ENCODE data around the gene TBC1D17. TPM values are rescaled to one million over a fixed set of nuclear protein-coding genes. Genes with fewer than 3 reads are reported as not detected.

Gene TBC1D17
- total RNA-seq, 1 donor from 2014 or later, result 47.7 TPM

DNA sequence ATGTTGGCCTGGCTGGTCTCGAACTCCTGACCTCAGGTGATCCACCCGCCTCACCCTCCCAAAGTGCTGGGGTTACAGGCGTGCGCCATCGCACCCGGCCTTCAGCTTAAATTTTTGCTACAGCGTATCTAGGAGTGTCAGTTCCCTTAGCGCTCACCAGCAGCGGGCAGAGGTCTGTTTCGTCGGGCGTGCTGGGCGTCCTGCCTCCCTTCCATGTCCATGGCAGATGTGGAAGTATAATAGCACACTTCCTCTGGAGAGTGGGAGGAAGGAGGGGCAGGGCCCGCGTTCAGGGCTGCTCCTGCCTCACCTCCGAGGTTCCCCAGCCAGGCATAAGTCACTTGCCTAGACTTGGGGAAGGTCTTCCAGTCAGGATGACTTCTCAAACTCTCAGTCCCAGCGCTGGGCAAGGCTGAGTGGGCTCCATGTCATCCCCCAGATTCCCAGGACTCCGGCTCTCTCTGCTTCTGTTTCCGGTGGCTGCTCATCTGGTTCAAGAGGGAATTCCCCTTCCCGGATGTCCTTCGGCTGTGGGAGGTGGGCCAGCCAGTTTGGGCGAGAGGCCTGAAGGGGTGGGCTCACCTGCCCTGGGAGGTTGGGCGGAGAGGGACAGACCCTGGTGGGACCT lies 9.6 kb downstream of the TBC1D17 start:
- no peak for ATAC-seq
- DNase-seq, result no peak
- intact Hi-C loops (cut with micrococcal nuclease), result no loop called here

DNA sequence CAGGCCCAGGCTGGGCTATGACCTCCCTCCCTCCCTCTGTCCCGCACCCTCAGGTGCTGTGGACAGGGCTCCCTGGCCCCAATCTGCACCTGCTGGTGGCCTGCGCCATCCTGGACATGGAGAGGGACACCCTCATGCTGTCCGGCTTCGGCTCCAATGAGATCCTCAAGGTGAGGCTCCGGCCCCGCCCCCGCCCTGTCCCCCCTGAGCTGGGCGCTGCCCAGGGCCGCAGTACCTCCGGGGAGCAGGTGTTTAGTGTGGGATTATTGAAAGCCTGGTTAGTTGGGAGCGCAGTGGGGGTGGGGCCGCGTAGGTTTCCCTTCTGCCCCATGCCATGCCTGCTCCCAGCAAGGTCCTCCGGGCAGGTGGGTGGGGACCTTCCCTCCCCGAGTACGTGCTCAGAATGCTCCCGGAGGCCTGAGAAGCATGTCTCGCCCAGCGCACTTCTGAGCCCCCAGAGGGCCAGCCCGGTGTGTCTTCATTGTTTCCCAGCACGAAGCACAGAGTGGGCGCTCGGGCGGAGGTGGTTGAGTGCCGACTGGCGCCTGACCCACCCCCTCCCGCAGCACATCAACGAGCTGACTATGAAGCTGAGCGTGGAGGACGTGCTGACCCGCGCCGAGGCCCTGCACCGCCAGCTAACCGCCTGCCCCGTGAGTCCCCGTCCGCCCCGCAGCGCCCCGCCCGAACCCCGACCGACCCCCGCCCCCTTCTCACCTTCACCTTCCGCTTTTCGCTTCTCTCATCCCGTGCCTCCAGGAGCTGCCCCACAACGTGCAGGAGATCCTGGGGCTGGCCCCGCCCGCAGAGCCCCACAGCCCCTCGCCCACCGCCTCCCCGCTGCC lies 10.4 kb downstream of the TBC1D17 start:
- ATAC-seq (no peak), DNase-seq (no peak)
- intact Hi-C loops (cut with micrococcal nuclease), result no loop called here

DNA sequence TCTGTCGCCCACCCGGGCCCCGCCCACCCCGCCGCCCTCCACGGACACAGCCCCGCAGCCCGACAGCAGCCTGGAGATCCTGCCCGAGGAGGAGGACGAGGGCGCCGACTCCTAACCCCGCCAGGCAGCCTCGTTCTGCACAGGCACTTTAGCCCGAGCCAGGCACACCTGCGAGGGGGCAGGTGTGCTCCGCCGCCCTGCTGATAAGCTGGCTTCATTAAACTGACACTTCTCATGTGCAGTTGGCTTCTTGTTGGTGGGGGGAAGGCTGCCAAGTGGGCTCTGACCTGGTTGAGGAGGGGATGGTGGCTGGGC lies 11.0 kb downstream of the TBC1D17 start:
- DNase-seq (no peak), ATAC-seq (no peak)
- intact Hi-C loops (cut with micrococcal nuclease), result no loop called here

DNA sequence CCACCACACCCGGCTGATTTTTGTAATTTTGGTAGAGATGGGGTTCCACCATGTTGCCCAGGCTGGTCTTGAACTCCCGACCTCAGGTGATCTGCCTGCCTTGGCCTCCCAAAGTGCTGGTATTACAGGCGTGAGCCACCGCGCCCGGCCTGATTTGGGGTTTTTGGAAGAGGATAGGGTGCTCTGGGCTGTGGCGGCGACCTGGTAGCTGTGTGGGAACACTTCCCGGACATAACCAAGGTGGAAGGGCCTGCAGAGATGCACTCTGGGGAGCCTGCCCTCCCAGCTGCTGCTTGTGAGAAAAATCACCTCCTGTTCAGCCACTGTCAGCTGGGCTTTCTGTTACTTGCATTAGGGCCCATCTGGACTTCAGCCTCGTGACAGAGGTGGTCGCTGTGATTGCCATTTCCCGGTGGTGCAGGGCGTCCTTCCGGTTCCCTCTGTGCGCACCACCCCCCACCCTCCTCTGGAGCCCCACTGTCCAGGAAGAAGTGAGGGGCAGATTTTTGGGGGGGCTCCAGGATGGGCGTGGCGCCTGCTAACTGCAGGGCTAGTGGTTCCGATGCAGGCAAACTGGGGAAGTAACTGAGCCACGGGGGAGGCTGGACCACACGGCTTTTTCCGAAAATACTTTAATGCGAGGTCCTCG lies 11.7 kb downstream of the TBC1D17 start:
- DNase-seq (no peak), ATAC-seq (no peak)
- intact Hi-C loops (cut with micrococcal nuclease), result no loop called here

DNA sequence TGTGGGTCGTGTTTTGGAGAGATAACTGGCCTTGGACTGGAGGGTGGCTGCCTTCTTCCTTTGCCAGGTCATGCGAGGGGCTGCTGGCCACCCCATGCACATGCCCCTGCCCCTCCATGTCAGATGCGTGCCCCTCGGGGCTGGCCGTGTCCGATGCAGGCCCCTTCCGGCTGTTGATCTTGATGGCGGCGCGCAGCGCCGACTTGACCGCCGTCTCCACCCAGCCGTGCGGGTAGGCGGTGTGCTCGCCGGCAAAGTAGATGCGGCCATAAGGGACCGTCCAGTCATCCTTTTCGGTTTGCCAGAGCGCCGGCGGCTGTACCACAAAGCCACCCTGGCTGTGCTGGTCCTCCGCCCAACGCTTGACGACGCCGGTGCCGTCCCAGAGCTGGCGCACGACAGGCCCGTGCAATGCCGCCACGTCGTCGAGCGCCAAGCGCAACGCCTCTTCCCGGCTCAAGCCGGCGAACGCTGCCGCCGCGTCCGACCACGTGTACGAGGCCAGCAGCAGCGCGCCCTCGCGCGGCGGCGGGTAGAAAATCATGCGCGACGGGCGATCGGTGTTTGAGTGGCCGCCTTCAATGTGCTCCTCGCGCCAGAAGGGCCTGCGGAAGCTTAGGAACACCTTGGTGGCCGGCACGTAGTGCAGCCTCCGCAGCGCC lies 12.3 kb downstream of the TBC1D17 start:
- intact Hi-C loops (cut with micrococcal nuclease), result no loop called here
- DNase-seq (peak; percentile 83), ATAC-seq (peak; percentile 74)

DNA sequence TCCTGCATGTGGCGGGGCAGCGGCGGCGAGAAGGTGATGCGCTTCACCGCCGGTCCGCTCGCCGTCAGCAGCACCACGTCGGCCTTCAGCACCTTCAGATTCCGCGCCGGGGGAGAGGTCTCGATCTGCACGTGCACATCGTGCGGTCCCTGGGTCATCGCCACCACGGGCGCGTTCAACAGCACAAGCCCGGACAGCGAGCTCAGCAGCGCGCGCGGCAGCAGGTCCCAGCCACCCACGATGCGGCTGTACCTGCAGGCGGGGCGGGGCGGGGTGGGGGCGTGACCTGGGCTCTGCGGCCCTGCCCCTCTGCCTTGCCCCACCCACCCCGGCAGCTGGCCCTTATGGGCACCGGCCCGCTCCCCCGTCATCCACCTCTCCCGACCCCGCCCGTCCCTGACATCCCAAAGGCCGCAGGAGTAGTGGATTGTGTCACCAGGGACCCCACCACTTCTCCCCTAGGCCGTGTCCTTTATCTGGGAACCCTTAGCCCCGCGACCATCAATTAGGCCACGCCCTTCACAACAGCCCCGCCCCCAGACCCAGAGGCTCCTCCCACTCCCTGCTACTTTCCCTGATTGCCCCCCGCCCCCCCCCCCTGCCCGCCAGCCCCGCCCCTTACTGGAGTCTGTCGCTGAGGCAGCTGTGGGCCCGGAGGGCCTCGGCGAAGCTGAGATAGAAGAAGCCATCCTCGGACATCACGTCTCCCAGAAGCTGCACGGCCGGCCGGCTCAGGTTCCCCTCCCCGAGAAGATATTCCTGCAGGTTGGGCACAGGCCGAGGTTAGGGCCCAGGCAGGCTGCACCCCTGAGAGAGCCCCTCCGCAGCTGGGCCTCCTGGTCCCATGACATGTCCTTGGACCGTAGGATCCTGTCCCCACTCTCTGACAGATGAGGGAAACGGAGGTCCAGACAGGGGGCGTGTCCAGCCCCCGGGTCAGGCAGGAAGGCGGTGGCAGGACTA lies 13.1 kb downstream of the TBC1D17 start:
- no peak for DNase-seq

DNA sequence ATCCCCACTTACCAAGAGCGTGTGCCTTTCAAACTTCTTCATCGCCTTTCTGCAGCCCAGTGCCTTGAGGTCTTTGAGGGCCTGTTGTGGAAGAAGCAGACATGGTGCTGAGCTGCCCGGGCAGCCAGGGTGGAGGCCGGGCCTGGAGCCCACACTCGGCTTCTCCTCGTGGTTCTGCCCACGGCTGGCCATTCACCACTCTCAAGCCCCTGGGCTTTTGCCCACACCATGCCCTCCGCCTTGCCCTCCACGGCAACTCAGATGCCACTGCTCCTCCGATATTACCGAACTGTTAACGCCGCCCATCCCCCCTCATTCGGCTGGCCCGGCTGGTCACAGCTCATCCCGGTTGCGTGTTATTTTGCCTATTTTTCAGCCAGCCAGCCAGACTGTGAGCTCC lies 13.9 kb downstream of the TBC1D17 start:
- DNase-seq (no peak), ATAC-seq (no peak)
- intact Hi-C loops (cut with micrococcal nuclease), result no loop called here

More for the DNA sequence above, 13.1 kb downstream of the TBC1D17 start:
- intact Hi-C loops (cut with micrococcal nuclease), result no loop called here
- peak; percentile 31 for ATAC-seq

DNA sequence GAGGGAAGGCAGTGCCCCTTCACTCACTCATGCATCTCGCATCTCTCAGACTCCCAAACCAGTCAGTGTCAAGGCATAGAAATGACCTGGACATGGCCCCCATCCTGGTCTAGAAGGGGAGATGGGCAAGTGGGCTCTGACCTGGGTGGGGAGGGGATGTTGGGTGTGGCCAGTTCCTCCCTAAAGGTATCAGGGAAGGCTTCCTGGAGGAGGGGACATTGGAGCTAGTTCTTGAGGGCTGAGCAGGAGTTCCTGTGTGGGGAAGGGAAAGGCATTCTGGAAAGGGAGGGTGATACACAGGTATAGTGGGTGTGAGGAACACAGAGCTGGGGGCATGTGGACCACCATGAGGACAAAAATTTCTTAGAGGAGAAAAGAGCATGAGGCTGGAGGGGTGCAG lies 15.2 kb downstream of the TBC1D17 start:
- DNase-seq (no peak), ATAC-seq (no peak)
- intact Hi-C loops (cut with micrococcal nuclease), result no loop called here

DNA sequence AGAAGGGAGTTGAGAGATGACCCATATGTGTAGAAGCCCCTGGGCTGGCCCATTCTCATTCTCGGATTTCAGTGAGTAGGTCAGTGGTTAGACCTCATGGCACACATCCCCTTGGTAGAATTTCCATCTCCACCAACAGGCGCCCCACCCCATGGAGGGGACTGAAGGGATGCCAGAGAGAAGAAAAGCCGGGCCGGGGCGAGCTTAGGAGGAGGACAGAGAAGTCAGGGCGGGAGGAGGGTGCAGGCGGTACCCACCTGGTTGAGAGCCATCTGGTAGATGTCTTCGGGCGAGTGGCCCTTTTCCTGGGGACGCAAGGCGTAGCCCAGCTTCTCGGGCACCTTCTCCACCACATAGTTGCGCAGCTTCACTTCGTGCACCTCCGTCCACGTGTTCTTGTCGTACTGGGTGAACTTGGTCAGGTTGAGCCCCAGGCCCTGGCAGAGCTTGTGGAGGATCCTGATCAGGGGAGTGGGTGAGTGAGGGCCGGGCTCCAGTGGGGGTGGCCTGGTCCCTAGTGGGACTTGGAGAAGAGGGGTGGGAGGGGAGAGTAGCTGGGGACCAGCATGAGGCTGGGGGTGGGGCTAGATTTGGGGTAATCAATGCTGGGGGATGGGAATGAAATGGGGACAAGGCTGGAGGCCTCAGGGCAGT lies 16.6 kb downstream of the TBC1D17 start:
- DNase-seq, result no peak
- ATAC-seq, result no peak
- intact Hi-C loops (cut with micrococcal nuclease), result no loop called here

DNA sequence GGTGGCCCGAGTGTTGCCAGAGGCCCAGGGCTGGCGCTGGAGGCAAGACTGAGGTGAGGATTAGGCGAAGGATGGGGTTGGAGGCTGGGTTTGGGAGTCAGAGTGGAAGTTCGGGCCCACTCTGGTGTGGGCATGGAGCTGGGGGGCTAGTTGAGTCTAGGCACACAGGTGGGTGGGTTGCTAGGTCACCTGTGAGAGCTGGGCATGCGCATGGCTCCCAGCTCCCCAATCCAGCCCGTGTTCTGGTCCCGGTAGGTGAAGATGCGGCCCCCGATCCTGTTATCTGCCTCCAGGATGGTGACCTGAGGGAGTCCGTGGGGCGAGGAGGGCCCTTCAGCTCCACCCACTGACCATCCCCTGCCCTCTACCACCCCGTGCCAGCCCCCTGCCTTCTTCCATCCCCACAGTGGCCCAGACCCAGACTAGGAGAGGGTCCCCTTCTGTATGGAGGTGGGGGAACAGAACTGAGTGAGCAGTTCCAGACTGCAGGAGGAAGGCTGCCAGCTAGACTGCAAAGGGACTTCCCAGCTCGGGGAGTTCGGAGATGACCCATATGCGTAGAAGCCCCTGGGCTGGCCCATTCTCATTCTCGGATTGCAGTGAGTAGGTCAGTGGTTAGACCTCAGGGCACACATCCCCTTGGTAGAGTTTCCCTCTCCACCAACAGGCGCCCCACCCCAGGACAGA lies 17.5 kb downstream of the TBC1D17 start:
- DNase-seq (no peak), ATAC-seq (no peak)
- intact Hi-C loops (cut with micrococcal nuclease), result no loop called here

DNA sequence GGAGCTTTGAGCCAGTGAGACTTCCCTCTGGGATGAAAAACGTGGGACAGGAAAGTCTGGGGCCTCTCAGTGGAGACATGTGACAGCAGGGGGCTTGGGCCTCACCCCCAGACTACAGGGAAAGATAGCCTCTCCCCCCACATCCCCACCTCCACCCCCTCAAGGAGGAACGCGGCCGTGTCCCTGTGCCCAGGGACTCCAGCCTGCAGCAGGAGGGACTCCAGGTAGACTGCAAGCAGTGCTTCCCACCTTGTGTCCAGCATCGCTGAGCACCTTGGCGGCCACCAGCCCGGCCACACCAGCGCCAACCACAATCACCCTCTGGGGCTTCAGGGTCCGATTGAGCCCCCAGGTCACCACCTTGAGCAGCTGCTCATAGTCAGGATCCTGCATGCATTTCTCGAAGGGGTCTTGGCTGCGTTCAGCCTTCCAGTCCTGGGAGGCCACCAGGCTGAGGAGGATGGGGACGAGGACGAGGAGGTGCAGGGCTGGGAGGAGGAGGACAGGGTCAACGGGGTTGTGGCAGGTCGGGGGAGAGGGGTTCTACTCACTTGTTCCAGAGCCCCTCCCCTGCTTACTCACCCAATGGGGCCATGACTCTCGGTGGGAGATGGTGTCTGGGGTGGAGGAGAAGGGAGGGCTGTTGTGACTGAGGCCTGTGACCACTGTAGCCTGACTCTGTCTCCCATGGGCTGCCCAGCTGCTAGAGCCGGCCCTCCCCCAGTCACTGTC lies 18.2 kb downstream of the TBC1D17 start:
- DNase-seq, result no peak
- intact Hi-C loops (cut with micrococcal nuclease), result no loop called here
- ATAC-seq, result no peak

DNA sequence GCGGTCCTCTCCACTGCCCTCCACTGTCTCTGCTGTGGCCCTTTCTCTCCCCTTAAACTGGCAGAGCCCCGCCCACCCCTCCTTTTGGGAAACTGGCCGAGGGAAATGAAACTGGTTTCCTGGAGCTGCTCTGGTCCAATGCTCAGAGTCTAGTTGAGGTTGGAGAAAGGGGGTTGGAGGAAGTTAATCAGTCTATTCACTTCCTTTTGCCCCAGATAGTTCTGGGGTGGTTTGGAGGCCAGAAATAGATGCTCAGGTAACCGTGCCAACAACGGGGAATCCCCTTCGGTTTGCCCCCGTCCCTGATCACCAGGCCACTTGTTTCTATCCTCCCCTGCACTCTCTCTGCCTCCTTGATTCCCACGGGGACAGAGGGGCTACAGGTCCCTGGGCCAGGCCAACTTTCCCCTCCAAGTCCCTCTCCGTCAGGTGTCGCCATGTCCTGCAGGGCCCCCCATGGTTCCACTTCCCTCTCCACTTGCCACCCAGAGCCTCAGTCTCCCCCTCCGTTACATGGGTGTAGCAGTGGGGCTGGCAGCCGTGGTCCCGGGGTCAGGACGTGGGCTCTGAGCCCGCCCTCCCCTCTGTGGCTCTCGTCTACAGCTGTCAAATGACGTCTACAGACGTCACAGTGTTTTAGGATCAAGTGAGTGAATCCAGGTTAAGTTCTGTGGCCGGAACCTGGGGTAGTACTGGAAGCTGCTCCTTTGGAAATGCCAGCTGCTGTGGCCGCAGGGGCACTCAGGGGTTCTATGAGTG lies 19.5 kb downstream of the TBC1D17 start, which contains the start of gene IL4I1:
TSS of gene IL4I1 (minus strand) at position 25 of the 759 bp plus-strand sequence. CDS start 727 bp downstream, outside the sequence.
- intact Hi-C loops (cut with micrococcal nuclease), result no loop called here
- peak; percentile 55 for ATAC-seq
- no peak for DNase-seq

DNA sequence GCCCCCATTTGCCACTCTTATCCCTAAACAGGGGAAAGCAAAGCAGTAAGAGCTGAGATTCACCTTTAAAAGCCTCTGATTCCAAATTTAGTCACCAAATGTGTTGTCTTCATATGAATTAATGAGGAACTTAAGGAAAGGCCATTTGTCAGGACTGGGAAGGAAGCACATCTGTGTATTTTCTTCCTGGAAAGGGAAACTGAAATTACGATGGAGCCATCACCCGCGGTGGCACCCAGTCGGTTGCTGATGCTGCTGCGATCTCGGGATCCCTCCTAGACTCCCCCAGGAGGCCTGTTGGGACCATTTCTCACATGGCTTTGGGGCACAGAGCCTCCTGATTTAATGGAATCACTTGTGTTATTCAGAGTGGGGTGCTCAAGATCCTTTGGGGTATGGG lies 26.6 kb downstream of the TBC1D17 start:
- intact Hi-C loops (cut with micrococcal nuclease), result no loop called here
- no peak for ATAC-seq
- no peak for DNase-seq

DNA sequence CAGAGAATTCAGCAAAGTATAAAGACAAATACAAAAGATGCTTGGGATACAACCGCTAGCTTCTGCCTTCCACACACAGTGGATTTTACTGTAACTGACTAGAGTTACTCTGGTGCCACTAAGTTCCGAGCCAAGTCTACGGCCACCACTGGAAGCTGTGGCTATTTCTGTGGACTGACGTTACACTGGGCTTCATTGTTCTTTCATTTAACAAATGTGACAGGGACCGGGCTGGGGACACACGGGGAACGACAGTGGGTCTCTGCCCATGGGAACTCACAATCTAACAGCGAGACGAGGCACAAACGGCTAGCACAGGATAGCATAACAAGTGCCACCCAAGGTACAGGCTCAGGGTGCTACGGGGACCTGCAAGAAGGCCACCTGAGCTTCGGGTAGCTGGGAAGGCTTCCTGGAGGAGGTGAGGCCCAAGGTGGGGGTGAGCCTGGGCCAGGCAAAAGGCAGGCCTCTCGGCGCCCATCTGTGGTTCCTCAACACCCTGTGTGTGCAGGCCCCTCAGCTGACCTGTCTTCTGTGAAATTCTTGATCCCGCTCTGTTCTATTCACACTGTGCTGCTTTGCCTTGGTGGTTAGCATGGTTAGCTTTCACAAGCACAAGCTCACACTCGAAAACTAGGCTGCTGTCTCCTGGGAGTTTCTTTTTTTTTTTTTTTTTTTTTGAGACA lies 29.5 kb downstream of the TBC1D17 start:
- intact Hi-C loops (cut with micrococcal nuclease), result no loop called here
- ATAC-seq, result no peak
- no peak for DNase-seq

DNA sequence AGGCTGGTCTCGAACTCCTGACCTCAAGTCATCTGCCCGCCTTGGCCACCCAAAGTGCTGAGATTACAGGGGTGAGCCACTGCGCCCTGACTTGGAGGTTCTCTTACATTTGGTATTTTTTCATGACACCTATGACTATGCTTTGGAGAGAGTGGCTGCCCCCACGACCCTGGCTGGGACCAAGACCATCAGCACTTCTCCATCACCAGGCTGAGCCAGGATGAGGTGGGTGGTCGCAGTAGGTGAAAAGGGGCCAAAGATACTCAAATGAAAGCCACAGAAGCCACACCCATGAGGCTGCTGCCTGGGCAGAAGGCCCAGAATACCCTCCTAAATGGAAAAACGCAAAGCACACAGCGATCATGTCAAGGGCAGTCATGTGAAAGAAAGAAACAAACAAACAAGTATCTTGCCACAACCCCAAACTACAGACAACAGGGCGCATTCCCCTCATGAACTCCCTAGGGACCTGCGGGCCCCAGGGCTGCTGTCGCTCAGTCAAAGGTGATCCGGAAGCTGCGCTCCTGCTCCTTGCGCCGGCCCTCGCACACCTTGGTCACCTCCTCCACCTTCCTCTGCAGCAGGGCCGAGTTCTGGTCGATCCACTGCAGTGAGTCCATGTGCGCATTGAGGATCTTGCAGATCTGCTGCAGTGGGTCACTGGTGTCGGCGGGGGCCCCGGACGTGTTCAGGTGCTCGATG lies 30.4 kb downstream of the TBC1D17 start:
- no peak for DNase-seq
- ATAC-seq, result no peak
- intact Hi-C loops (cut with micrococcal nuclease), result no loop called here

Measured in left ventricle myocardium superior (tissue), 1 donor.